NB4 (cell line): ENCODE data around the gene DOC2B.

Source experiments
- CTCF ChIP-seq: IDR thresholded peaks from one replicate; pipeline ENCODE4 v1.5.1; 2012; ENCODE audit warnings: low read depth, low read length
- POLR2A ChIP-seq: IDR thresholded peaks from 2 replicates; pipeline ENCODE4 v1.6.1; 2011; ENCODE audit warnings: mild to moderate bottlenecking; ENCODE audit not compliant: insufficient read length; ENCODE audit errors: extremely low read depth

GRCh38 chr17:172401-172800 lies 9.0 kb downstream of the DOC2B start:
- TF ChIP-seq CTCF (no peak), POLR2A (no peak)
